GM12873 (cell line): ENCODE measurements around the gene TDRD6.

Experiments
- TF ChIP-seq, protein P1 (sequence below): IDR thresholded peaks from 2 replicates; pipeline ENCODE4 v1.5.1; 2012; ENCODE audit warnings: low read depth, mild to moderate bottlenecking, moderate library complexity, low read length, control low read depth; ENCODE audit not compliant: insufficient read depth; ENCODE audit errors: missing control alignments

TDRD6 gene

DNA sequence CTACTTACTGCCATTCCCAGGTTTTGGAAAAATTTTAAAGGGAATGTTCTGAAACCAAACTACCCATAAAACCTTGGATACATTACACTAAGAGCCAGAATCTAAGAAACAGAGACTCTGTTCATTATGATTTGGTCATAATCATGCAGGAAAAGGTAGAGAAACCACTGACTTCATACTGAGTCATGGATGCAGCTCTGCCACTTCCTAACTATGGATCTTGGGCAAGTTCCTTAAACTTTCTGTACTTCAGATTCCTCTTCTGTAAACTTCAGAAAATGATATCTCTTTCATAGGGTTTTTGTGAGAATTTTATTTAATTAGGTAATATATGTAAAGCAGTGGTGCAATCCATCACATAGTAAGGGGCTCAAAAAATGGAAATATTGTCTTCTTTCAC, 27.5 kb downstream of the TDRD6 start:
- TF ChIP-seq, protein P1, sequence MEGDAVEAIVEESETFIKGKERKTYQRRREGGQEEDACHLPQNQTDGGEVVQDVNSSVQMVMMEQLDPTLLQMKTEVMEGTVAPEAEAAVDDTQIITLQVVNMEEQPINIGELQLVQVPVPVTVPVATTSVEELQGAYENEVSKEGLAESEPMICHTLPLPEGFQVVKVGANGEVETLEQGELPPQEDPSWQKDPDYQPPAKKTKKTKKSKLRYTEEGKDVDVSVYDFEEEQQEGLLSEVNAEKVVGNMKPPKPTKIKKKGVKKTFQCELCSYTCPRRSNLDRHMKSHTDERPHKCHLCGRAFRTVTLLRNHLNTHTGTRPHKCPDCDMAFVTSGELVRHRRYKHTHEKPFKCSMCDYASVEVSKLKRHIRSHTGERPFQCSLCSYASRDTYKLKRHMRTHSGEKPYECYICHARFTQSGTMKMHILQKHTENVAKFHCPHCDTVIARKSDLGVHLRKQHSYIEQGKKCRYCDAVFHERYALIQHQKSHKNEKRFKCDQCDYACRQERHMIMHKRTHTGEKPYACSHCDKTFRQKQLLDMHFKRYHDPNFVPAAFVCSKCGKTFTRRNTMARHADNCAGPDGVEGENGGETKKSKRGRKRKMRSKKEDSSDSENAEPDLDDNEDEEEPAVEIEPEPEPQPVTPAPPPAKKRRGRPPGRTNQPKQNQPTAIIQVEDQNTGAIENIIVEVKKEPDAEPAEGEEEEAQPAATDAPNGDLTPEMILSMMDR, result no peak

DNA sequence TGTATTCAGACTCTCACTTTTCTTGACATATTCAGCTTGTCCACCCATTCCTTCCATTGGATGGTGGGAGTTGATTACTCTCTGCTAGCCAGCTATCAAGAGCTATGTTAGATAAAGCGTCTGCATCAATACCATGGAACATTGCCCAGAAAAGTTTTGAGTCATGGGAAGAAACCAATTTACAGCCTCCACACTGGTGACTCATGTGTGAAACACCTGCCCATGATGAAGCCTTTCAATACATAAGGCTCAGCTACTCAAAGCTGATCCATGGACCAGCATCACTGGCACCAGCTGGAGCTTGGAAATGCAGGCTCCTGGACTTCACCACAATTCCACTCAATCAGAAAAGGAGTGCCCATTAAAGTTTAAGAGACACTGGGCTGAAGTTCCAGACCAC, 31.4 kb downstream of the TDRD6 start:
- TF ChIP-seq, protein P1, result no peak

DNA sequence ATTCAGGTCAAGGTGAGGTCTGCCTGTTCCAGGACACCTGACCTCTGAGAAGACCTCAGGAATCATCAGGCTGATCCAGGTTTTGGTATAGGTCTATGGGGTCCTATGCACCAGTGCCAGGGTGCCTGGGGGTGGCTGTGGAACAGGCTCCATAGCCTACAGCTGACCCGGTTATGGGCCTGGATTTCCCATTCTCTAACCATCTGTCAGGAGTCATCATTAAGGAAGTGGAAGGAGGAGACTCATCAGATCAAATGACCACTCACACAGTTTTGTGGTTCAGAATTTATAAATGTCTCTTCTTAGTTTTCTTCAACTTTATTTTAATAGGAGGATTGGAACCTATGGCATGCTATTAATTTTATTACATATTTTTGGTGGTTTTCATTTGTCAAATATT, 32.7 kb downstream of the TDRD6 start:
- TF ChIP-seq, protein P1, result no peak

DNA sequence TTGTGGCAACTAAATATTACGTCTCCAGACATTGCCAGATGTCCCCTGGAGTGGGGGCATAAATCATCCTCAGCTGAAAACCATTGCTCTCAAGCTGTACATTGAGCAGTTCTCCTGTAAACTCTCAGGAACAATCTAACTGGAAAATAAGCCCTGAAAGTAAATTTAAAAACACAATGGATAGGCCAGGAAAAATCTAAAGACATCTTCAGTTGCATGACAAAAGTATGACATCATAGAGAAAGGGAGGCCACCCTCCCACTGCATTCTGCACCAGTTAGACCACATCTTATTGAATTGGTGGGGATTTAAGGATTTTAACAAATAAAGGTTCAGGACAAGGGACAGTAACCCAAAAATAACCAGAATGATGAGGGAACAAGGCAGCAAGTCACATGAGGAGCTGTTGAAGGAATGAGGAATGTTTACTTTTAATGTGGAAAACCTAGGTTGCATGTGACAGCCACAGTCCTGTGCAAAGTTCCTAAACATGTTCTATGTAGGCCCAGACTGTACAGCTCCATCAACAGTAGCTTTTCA, 42.2 kb downstream of the TDRD6 start:
- TF ChIP-seq, protein P1, result no peak

DNA sequence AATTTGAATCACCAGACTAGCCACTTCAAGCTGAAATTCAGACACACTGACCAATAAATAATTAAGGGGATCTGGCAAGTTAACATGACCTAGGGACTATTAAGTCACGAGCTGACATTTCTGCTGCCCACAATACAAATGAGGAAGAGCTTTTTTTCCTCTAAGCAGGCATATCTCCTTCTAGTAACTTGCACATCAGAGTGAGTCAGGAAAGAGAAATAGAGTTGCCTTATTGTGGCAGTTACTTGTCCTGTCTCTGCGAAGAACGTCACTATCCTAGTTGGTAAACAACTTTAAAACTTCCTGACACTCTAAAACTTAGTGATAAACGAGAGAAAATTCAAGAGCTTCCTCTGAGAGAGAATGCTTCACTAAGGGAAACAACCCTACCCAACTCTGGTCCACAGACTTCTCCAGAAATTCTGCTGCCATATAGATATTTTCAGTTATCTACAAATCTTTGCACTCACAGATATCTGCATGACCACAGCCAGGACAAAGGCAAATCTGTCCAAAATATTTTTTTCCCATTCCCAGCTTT, 43.3 kb downstream of the TDRD6 start:
- TF ChIP-seq, protein P1, result no peak

DNA sequence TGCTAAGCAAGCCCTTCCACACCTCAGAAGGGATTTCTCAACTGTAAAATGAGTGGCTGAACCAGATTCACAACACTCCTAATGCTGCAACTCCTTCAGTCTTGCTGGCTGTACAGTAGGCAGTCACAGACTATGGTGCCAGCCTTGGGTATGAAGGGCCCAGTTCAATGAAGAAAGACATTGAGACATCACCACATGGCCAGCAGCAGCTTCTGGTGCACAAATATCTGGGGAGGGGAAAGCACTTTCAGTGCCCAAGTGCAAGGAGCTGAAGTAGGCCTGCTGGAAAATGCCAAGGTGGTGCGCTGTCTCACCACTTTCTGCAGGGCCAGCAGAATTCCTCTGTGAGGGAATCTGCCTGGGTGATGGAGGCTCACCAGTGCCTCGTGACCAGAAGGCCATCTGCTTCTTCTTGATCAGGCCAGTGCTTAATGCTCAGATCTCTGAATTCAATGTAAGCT, 45.7 kb downstream of the TDRD6 start:
- TF ChIP-seq, protein P1, result no peak

DNA sequence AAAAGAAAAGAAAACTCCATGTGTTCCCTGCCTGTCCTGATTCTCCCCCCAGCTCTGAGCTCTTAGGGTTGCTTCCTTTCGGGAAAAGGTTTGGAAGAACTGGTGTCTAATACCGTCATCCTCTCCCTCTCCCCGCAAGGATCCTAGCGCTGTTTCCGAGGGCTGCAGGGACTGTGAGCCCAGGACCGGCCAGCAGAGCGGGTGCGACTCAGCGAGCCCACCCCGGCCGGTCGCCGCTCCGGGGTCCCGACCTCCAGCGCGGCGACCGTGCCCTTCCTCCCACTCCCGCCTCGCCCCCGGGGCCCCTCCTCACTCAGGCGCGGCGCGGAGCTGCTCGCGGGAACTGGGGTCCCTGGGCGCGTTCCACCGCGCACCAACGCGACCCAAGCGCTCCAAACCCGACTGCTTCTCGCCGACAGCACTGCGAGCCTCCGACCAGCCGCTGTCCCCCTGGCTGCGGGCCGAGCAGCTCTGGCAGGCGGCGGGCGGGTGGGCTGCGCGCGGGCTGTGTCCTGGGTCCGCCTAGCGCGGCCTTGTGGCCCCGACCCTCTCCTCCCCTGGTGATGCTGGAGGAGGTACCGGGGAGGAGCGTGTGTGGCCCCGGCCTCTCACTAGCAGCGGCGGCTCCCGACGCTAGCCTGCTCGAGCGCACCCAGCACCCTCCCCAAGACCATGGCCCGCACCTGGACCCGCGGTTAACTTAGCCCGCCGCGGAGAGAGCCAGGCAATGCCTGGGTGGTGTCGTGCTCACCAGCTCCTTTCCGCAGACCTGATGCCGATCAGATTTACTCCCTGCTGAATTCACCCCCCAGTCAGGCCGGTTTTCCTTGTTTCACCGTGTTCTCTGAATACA, 47.4 kb downstream of the TDRD6 start, which contains the start of gene PLA2G7:
TSS of gene PLA2G7 (minus strand) at position 509 of the 853 bp plus-strand sequence. CDS start 12,484 bp downstream, outside the sequence.
- TF ChIP-seq, protein P1, result no peak
